Thoracic aorta (tissue), 2 donors: ENCODE data around the gene SH3GL2. TPM values are rescaled to one million over a fixed set of nuclear protein-coding genes. Genes with fewer than 3 reads are reported as not detected.

Experiments
- ATAC-seq: fragments of 150-250 bp; one replicate; pipeline ENCODE4 v1.8.0; 2017; ENCODE audit warnings: low read depth; ENCODE audit not compliant: insufficient number of reproducible peaks, low FRiP score
- DNase-seq: peaks from one replicate; pipeline ENCODE4 v3.0.0-alpha.2; 2020; ENCODE audit warnings: low spot score
- H3K27ac ChIP-seq, 2 donors: fragments of 200-600 bp; sonication (generic); 1 replicate in 1 of 2; 2 replicates in 1 of 2; pipeline ENCODE4 v1.5.1; 2016; ENCODE audit warnings: mild to moderate bottlenecking in 2 of 2, moderate library complexity in 2 of 2
- H3K27me3 ChIP-seq: fragments of 200-600 bp; sonication (generic); replicated peaks from 2 replicates; pipeline ENCODE4 v1.6.0; 2016; ENCODE audit warnings: mild to moderate bottlenecking; ENCODE audit not compliant: insufficient read depth
- H3K36me3 ChIP-seq: fragments of 200-600 bp; sonication (generic); one replicate; pipeline ENCODE4 v1.5.1; 2016
- H3K4me1 ChIP-seq, 2 donors: fragments of 200-600 bp; sonication (generic); 1 replicate in 1 of 2; 2 replicates in 1 of 2; pipeline versions ENCODE4 v1.5.1 to v1.6.0; 2016; ENCODE audit warnings: low read depth in 2 of 2, mild to moderate bottlenecking in 1 of 2; ENCODE audit not compliant: control insufficient read depth in 1 of 2
- H3K4me3 ChIP-seq: fragments of 200-600 bp; sonication (generic); 2 replicates; pipeline ENCODE4 v1.5.1; 2016; ENCODE audit warnings: mild to moderate bottlenecking
- H3K9me3 ChIP-seq: fragments of 200-600 bp; sonication (generic); 2 replicates; pipeline ENCODE4 v1.5.1; 2016
- CTCF ChIP-seq: fragments of 200-600 bp; sonication (generic); IDR thresholded peaks from one replicate; pipeline ENCODE4 v1.5.1; 2019; ENCODE audit warnings: antibody characterized with exemption
- total RNA-seq, 2 donors: library from RNA; depleted of rRNA; stranded (reverse); fragments of >200 nt; gene quantifications; one replicate each; pipeline versions ENCODE4 v1.1.0 to v1.2.3, GENCODE V29; 2016

The SH3GL2 gene
- total RNA-seq, 2 donors from 2014 or later = not detected

GRCh38 chr9:17588941-17589340 is 10.1 kb downstream of the SH3GL2 start:
- DNase-seq (no peak), ATAC-seq (no peak)
- H3K27me3 ChIP-seq = no peaks in the 10 kb centered on the region

GRCh38 chr9:17589771-17590170 is 10.9 kb downstream of the SH3GL2 start:
- Histone ChIP-seq H3K4me3 (no peak overlapping the region), H3K9me3 (no peaks in the 10 kb centered on the region), H3K27me3 (no peaks in the 10 kb centered on the region), H3K27ac (no peak overlapping the region), H3K4me1 (no peaks in the 10 kb centered on the region), H3K36me3 (no peaks in the 10 kb centered on the region)
- TF ChIP-seq CTCF = no peak
- DNase-seq (no peak), ATAC-seq (no peak)

More at GRCh38 chr9:17588941-17589340, 10.1 kb downstream of the SH3GL2 start:
- H3K36me3 ChIP-seq = no peaks in the 10 kb centered on the region
- no peak for TF ChIP-seq CTCF
- no peaks in the 10 kb centered on the region for H3K4me1 ChIP-seq
- no peak overlapping the region for H3K4me3 ChIP-seq
- H3K9me3 ChIP-seq = no peaks in the 10 kb centered on the region
- no peak overlapping the region for H3K27ac ChIP-seq

GRCh38 chr9:17594961-17595360 is 16.1 kb downstream of the SH3GL2 start:
- Histone ChIP-seq H3K36me3 (no peaks in the 10 kb centered on the region), H3K9me3 (no peaks in the 10 kb centered on the region), H3K27ac (no peak overlapping the region), H3K27me3 (no peaks in the 10 kb centered on the region), H3K4me3 (no peak overlapping the region), H3K4me1 (no peaks in the 10 kb centered on the region)
- ATAC-seq (no peak), DNase-seq (no peak)
- no peak for TF ChIP-seq CTCF

- no peak for ATAC-seq
- H3K27ac ChIP-seq = no peak overlapping the region
- no peak overlapping the region for H3K4me3 ChIP-seq
- peaks cover 3 to 8% of the 10 kb centered on the region in 2 donors for H3K4me1 ChIP-seq
- H3K9me3 ChIP-seq = no peaks in the 10 kb centered on the region
- H3K27me3 ChIP-seq = no peaks in the 10 kb centered on the region
- H3K36me3 ChIP-seq = no peaks in the 10 kb centered on the region
- DNase-seq = no peak
- TF ChIP-seq CTCF = no peak
Measured at GRCh38 chr9:17597977-17598376, 19.1 kb downstream of the SH3GL2 start.

- TF ChIP-seq CTCF = no peak
- no peaks in the 10 kb centered on the region for H3K27me3 ChIP-seq
- ATAC-seq = no peak
- no peak for DNase-seq
- H3K27ac ChIP-seq = no peak overlapping the region
- no peak overlapping the region for H3K4me3 ChIP-seq
- peaks cover 3 to 8% of the 10 kb centered on the region in 2 donors for H3K4me1 ChIP-seq
- no peaks in the 10 kb centered on the region for H3K9me3 ChIP-seq
- no peaks in the 10 kb centered on the region for H3K36me3 ChIP-seq
Measured at GRCh38 chr9:17600962-17601593, 22.2 kb downstream of the SH3GL2 start.
